GM15510 (cell line): ENCODE data around the gene LRIG1.

Experiments
- POLR2A ChIP-seq: IDR thresholded peaks from 3 replicates; pipeline ENCODE4 v1.6.1; 2011; ENCODE audit warnings: borderline replicate concordance; ENCODE audit not compliant: insufficient read length; ENCODE audit errors: extremely low read depth

The LRIG1 gene

DNA sequence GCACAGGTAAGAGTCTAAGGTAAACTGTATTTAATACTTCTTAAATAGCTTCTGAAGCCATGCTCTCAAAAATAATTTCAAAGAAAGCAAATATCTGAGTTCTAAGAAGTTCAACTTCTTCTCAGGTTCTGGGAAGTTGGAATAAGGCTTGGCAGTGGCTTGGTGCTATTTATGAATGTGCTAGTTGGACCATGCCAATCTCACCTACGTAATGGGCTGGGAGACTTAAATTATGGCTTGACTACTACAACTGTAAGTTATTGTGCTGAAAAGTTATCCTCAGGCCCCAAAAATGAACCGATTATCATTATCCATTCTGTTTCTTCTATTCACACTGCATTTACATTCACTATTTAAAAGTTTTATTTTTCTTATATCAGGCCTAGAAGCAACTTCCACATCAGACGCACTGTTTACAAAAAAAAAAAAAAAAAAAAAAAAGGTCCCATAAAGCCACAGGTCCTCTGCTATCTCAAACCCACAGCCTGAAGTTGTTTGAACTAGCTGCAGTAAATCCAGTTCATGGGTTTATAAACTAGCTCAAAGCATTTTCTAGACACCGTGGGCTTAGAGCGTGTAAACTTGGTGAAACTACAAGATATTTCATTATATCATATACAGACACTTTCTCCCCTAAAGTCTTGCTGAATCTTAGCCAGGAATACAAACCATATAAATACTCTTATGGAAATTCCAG is 3.4 kb downstream of the LRIG1 start:
- TF ChIP-seq POLR2A: no peak

DNA sequence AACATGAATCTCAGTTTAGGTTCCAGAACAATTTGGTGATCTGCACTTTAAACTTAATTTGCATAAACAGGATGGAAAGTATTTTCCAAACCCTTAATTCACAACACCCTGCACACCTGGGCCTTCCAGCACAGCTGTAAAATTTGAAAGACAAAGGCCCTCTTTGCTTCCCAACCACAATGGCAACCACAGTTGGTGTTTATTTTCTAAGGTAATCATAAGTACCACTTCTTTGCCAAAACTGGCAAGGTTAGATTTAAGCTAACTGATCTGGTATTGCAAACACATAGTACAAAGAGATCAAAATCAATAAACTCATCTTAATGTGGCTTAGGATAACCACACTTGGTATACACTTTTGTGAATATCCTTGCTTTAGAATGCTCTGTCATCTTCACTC is 4.1 kb downstream of the LRIG1 start:
- TF ChIP-seq POLR2A: no peak

GRCh38 chr3:66496301-66496700 is 4.5 kb downstream of the LRIG1 start:
- no peak for TF ChIP-seq POLR2A

- no peak for TF ChIP-seq POLR2A
Measured at GRCh38 chr3:66495668-66496045, 5.2 kb downstream of the LRIG1 start.

GRCh38 chr3:66494959-66495667 is 5.7 kb downstream of the LRIG1 start:
- no peak for TF ChIP-seq POLR2A

GRCh38 chr3:66493458-66494099 is 7.2 kb downstream of the LRIG1 start:
- no peak for TF ChIP-seq POLR2A

GRCh38 chr3:66492672-66493071 is 8.2 kb downstream of the LRIG1 start:
- TF ChIP-seq POLR2A: no peak

GRCh38 chr3:66492071-66492470 is 8.8 kb downstream of the LRIG1 start:
- TF ChIP-seq POLR2A: no peak

DNA sequence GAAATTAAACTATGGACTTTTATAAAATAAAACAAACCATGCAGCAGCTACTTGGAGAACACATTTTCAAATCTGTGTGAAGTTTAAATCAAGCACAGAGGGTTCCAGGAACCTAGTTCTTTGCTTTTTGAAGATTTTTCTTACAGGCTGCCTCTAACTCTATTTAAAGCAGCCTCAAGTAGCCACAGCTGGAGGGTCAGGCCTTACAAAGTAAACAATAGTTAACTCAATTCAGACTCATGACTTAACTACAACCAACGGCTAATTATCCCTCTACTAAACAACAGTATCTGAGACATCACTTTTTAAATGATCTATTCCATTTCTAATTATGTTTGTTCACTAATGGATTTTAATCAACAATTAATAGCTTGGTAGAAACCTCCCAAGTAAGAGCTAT is 9.8 kb downstream of the LRIG1 start:
- TF ChIP-seq POLR2A: no peak

DNA sequence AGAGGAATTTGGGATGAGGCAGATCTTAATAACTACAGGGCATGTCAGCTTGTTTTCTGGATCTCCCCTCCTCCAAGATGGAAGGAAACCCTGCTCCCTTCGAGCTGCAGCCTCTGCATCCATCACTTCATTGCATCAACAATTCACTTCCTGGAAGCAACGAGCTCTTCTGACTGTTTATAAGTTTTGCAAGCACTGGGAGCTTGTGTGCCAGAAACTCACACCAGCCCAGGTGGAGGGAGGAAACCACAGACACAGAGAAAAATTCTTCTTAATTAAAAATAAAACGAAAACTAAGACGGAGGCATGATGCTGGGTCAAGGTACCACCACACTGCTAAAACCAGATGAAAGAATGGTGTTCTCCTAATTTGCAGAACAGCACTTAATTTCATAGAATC is 10.6 kb downstream of the LRIG1 start:
- no peak for TF ChIP-seq POLR2A

GRCh38 chr3:66489581-66489980 is 11.2 kb downstream of the LRIG1 start:
- TF ChIP-seq POLR2A: no peak

- TF ChIP-seq POLR2A: no peak
Measured at GRCh38 chr3:66489115-66489514, 11.7 kb downstream of the LRIG1 start.

- no peak for TF ChIP-seq POLR2A
Measured at GRCh38 chr3:66488492-66488891, 12.3 kb downstream of the LRIG1 start.

GRCh38 chr3:66487465-66487864 is 13.4 kb downstream of the LRIG1 start:
- TF ChIP-seq POLR2A: no peak

GRCh38 chr3:66486646-66487045 is 14.2 kb downstream of the LRIG1 start:
- no peak for TF ChIP-seq POLR2A

GRCh38 chr3:66486202-66486601 is 14.6 kb downstream of the LRIG1 start:
- TF ChIP-seq POLR2A: no peak

- no peak for TF ChIP-seq POLR2A
Measured at GRCh38 chr3:66485291-66485968, 15.4 kb downstream of the LRIG1 start.
